ENCODE measurements around the gene ERF.
A peak's percentile ranks its signal among the peaks of the same experiment; 100 is the strongest.

ERF gene

DNA sequence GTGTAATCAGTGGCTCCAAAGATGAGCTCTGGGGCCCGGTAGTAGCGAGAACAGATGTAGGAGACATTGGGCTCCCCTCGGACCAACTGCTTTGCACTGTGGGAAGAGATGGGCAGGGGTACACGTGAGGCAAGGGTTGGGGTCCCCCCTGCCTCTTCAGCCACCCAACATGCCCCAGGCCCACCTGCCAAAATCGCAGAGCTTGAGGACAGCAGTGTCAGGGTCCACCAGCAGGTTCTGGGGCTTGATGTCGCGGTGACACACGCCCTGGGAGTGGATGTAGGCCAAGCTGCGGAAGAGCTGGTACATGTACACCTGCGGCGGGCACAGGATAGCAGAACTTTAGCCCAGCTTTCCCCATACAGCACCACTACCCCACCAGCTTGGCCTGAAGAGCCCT lies 20.6 kb downstream of the ERF start:
- DNase-seq, result no peak

DNA sequence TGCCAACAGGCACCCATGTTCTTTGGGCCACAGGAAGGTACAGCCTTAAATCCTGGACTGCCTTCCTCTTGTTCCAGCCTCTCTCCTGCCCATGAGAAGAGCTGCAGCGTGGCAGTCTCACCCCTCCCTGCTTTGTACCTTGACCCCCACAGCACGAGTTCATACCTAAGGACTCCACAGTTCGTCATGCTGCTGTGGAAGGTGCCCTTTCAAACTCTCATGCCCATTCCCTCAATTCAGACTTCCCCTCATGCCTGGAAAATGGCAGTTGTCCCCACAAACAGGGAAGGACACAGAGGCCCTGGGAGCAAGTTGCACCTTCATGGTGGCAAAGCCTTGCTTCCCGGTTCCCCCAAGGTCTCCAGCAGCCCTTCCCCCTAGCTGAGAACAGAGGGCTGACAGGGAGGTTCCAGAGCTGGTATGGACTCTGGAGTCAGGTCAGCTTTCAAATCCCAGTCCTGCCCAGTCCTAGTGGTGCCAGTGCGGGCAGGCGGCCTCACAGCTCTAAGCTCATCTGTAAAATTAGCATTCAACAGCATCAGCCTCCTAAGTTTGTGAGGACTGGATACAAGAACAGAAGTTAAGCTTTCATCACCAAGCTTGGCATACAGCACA lies 21.1 kb downstream of the ERF start:
- no peak for DNase-seq

DNA sequence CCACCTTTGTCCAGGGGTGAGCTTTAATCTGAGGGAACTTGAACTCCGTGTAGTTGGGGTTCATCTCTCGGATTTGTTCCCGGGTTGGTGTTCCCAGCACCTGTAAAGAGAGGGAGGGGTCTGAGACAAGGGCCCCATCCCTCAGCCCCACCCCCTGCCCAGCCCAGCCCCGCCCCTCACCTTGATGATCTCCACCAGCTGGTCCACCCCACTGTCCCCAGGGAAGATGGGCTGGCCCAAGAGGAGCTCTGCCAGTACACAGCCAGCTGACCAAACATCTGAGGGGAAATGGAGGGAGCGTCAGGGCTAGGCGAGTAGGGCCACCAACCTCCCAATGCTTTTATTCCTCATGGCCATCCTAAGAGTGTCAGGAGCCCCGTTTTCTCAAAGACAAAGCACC lies 21.8 kb downstream of the ERF start:
- no peak for DNase-seq

DNA sequence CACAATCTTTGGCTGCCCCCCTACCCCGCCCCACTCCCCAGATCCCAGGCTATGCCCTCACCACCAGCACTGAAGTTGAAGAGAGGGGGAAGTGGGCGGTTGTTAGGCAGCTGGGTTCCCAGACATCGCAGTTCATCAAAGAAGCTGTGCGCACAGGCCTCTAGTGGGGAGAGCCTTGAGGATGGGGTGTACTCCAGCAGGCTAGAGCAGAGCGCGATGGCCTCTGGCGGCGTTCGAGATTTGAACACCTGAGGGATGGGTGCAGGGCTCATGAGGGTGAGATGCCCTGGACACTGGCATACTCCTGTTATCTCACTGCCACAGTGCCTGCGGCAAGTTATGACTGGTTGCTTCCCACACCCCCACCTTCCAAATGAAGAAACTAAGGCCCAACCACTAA lies 22.5 kb downstream of the ERF start:
- DNase-seq, result no peak

DNA sequence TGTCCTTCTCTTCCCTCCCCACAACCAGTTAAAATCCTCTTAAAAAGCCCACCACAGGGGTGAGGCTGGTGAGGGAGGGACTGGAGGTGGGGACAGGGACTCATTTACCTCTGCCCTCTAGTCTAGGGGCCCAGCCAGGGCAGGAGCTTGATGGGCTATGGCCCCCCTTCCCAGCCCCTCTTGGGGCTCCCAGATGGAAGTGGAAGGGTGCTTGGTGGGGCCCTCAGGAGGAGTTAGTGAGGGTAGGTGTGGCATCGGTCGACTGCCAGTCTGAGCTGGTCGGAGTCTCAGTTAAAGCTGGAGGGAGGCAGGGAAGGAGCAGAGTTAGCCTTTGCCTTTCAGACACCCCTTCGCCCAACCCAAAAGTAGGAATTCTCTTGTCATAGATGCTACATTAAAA lies 24.4 kb downstream of the ERF start:
- DNase-seq, result no peak

DNA sequence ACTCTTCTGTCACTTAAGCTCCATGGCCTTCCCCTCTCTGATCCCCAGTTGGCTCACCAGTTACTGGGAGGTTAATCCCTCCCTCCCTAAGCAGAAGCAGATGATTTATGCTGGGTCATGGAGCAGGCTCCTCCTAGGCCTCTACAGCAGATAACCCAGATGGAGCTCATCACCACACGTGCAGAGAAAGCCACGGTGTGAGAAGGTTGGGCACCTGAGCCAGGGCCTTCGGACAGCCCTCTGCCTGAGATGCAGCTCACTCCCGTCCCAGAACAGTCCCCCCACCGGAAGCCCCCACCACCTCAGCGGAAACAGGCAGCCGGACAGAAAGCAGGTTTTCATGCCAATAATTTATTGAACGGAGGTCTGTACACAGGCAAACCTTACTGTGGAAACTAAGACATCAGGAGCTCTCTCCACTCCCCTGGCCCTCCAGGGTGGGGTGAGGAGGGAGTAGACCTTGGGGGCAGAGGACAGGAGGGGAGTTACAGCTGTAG lies 25.0 kb downstream of the ERF start:
- no peak for DNase-seq

DNA sequence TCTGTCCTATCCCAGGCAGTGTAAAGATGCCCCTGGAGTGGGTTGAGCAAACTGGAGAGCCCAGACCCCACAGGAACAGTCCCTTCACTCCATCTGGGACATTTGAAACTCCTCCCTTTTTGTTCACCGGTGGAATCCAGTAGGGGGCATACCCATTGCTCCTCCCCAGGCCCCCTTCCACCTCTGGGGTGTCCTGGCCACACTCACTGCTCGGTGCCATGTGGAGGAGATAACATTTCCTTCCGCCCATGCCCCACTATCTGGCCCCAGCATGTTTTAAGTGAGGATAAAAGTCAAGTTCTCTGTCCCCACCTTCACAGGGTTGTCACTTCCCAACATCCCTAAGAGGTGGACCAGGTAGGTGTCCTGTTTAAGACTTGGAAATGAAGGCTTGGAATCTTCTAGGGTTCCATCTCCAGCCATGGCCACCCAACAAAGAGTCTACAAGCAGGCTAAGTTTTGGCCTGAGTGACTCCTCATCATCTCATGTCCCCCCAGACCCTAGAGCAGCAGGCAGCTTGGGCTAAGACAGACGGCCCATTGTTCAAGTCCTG lies 25.6 kb downstream of the ERF start:
- DNase-seq, result no peak

DNA sequence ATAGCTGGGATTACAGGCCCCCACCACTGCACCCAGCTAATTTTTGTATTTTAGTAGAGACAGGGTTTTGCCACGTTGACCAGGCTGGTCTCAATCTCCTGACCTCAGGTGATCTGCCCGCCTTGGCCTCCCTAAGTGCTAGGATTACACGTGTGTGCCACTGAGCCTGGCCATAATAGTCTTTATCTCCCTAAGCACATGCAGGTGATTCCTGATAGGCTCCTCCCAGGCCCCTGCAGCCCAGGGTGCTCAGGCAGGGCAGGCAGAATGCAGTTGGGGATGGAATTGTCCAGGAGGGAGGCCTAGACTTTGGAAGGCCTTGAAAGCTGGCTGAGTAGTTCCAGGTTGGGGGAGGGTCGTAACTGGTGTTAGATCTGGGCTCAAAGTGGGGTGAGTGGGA lies 26.3 kb downstream of the ERF start:
- no peak for DNase-seq

DNA sequence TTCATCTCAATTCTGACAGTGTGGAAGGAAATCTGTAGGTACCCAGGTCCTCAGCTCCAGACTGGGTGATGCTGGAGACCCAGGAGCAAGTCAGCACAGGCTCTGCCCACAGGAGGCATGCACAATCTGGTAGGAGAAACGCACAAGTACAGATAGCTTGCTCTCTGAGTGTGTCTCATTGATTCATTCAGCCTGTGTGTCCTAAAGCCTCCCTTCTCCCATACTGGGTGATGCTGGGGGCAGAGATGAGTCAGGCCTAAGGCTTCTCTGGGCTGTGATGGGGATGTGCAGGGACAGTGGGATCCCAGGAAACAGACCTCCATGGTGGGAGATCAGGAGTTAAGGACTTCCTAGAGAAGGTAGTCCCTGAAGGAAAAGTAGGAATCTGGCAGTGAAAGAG lies 28.0 kb downstream of the ERF start:
- no peak for DNase-seq

DNA sequence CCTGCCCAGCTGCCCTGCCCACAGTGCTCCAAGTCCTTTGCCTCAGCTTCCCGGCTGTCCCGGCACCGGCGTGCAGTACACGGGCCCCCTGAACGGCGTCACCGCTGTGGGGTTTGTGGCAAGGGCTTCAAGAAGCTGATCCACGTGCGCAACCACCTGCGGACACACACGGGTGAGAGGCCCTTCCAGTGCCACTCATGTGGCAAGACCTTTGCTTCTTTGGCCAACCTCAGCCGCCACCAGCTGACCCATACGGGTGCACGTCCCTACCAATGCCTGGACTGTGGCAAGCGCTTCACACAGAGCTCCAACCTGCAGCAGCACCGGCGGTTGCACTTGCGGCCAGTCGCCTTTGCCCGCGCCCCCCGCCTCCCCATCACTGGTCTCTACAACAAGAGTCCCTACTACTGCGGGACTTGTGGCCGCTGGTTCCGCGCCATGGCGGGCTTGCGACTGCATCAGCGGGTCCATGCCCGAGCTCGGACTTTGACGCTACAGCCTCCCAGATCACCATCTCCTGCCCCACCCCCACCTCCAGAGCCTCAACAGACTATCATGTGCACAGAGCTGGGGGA lies 29.1 kb downstream of the ERF start:
- DNase-seq, result no peak

DNA sequence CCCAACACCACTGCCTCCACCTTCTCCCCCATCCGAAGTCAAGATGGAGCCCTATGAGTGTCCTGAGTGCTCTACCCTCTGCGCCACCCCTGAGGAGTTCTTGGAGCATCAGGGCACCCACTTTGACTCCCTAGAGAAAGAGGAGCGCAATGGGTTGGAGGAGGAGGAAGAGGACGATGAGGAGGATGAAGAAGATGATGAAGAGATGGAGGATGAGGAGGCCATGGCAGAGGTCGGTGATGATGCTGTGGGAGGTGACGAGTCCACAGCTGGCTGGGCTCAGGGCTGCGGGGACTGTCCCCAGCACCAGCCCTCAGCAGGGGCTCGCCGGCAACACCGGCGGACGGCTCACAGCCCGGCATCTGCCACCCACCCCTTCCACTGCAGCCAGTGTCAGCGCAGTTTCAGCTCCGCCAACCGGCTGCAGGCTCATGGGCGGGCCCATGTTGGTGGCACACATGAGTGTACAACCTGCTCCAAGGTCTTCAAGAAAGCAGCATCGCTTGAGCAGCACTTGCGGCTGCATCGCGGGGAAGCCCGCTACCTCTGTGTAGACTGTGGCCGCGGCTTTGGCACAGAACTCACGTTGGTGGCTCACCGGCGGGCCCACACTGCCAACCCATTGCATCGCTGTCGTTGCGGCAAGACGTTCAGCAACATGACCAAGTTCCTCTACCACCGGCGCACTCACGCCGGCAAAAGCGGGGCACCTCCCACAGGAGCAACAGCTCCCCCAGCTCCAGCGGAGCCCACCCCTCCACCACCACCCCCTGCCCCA lies 29.8 kb downstream of the ERF start:
- DNase-seq, result no peak

DNA sequence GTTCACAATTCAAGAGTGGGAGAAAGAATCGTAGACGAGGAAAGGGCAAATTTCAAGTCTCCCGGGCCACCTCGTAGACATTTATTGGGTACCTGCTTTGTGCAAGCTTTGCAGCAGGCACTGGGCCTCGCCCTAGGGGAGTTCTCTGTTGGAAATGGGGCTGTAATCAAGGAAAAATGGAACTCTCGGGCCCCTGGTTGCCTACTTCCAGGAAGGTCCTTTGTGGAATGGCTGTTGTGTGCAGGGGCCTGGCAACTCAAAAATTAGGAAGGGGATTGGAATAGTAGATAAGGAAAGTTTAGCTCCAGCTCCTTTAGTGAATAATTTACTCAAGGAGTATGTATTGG lies 34.2 kb downstream of the ERF start:
- DNase-seq, result no peak

DNA sequence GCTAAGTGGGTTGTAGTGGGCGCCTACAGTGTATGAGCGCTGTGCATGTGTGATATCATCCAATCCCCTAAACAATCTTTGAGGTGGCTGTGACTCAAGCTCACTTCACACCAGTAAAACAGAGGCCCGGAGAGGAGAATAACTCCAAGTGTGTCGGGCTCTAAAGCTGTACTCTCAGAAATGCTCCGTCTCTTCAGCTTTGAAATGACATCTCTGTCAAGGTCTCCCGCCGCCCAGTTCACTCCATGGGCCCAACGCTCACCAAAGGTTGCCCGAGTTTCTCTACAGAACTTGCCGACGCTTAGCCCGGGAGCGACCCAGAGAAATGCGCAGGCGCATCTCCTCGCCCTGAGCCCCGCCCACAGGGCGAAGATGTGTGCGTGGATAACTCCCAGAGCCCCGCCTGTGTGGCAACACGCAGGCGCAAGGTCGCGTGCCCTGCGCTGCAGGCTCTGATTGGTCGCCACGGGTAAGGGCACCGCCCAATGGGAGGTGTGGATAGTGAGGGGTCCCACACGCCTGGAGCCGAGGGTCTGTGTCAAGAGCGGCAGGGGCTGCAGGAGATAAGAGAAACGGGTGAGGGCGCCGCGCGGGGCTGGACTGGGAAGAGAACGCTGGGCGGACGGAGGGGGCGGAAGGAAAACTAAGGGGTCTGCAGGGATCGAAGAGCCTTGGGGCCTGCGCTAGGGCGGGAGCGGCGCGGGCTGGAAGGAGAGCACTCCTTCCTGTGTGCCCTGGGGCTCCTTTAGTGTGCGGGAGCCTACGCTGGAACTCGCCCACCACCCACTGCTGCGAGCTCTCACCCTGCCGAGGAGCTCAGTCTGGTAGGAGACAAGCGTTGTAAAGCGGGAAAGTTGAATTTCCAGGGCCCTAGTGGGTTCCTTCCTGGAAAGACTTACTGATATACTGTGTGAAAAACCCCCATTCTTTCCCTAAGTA lies 34.8 kb downstream of the ERF start, which contains the start of gene ZNF526:
Gene ZNF526, plus strand, starts transcription at position 501 of the 939 bp plus-strand sequence. CDS start 4,092 bp downstream, outside the sequence.
- peak; percentile 93 for DNase-seq

DNA sequence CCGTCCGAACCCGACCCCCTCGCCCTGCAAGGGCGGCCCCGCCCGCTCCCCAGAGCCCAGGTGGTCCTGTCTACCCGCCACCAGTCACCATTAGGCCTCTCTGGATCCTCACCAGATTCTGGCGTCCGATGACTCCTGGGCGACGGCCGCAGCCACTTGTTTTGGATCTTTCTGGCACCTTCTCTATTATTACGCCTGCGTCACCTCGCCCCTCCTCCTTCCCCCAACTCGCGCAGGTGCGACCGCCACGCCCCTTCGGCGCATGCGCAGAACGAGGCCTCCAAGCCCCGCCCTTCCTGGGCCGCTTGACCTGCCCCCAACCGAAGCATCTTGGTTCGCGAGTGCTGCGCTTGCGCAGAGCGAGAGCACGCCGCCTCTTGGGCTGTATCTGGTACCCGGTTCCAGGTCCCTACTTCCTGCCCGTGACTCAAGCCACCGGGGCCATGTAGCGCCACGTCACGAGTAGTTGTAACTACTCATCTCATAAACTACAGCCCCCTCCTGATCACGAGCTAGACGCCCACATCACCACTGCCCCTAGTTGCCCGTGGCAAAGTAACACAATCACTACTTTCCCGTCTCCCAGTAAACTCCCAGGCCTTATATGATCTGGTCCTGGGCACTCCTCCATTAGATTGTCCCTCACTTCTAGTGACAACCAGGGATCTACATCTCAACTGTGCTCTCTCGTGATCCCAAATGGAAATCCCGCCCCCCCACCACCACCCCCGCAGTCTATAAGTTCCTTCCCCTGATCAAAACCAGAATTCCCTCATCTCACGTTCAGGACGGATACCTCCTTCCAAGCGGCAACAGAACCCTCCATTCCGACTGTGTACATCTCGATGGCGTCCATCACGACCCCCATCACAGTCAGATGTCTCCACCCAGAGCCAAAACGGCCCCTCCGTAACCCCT lies 37.1 kb downstream of the ERF start, which contains the start of gene DEDD2:
Gene DEDD2, minus strand, starts transcription at position 158 of the 918 bp plus-strand sequence. CDS start 670 bp downstream, outside the sequence.
- peak; percentile 85 for DNase-seq

DNA sequence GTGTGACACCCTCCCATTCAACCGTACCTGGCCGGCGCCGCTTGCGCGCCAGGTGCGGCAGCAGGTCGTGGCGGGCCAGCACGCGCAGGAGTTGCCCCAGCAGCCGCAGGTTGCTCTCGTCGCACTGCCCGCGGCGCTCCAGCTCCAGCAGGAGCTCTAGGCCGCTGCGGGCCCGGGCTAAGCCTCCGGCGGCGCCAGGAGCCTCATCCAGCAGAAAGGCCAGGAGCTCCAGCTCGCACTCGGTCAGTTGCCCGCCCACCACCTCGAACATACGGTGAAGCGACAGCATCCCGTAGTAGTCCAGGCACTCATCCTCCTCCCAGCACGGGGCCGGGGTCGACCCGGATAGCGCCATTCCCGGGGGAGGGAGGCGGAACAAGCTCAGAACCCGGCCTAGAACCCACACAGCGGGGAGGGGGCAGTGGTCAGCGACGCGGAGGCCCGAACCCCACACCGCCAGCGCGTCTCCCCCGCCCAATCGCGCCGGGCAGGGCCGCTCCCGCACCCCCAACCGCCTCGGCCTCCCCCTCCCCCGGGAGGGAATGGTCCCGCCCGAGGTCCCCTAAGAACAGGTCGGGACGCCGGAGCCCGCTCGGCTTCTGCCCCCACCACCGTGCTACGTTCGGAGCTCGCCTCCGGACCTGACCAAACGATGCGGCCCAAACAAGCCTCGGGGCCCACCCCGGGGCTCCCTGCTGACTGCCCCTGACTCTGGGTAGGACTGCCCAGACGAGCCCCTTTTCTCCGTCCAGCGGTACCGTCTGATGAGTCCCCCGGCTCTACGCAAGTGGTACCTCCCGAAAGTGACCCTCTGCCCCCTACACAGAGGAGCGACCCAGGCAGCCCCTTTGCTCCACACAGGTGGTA lies 38.0 kb downstream of the ERF start:
- DNase-seq, result no peak

DNA sequence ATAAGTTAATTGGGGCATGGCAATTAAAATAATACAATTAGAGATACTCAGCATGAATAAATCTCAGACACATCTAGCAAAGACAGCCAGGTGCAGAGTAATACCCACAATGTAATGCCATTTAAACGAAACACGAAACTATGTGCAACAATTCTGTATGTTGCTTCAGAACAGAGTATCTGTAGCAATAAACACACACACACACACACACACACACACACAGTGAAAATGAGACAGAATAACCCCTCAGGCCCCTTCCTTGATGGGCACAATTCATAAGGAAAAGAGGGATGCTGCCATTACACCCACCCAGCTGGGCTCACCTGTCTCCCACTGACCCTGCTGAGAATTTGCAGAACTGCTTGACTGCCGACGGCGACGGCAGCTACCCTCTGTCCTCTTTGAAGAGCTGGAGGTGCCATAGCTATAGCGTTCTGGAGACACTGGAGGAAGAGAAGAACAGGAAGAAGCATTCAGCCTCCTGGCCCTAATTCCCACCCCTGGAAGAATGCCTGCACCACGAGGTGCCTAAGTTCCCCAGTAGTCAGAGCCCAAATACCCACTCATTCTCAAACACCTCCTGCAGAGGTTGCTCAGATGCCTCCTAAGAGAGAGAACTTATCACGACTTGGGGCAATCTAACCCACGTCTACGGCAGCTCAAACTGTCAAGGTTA lies 40.0 kb downstream of the ERF start:
- no peak for DNase-seq

DNA sequence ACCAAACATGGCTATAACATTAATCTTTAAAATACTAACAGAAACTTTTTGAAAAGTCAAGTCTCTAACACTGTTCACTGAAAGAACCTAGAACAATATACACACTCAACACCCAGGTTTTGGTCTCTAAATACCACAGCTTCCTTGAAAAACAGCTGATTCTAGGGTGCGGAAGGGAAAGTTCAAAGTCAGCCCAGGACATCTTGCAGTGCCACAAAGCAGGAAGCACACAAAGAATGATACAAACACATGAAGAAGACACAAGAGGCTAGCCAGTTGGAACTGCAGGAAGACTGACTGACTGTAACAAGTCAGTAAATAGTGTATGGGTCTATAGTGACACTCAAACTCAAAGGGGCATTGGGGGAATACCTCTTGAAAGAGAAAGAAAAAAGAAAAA lies 42.0 kb downstream of the ERF start:
- no peak for DNase-seq

DNA sequence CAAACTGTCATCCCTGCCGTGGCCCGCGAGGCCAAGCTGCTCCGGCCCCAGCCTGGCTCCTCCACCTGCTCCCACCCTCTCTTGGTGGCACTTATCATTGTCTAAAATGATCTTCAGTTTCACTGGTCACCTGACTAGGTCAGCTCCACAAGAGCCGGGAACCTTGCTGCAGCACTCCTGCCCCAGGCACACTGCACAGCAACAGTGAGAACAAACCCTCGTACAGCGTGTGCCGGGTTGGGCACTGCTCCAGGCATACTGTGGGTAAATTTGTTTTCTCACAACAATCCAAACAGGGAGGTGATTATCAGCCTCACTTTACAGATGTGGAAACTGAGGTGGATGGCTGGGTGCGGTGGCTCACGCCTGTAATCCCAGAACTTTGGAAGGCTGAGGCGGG lies 46.3 kb downstream of the ERF start:
- DNase-seq, result no peak

DNA sequence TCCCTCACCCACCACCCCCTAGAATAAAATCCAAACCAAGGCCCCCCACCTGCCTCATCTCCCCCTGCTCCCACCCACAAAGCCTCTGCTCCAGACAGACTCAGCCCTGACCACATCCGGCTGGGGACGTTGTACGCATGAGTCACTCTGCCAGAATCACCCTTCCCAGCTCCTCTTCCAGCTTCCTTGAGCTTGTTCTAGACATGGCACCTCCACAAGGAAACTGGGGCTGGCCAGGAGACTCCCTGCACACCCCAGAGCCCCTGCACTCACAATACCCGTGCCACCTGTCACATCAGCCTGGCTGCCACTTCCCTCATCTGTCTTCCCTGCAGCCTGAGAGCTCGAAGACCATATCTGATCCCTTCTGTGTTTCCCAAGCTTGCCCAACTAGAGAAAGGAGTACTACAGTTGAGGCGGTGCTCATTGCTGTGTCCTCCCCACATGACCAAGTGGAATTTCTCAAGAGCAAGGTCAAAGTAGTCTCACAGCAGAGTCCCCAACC lies 47.1 kb downstream of the ERF start:
- DNase-seq, result no peak
